Effector CD4-positive, alpha-beta T cell (primary cell): ENCODE data around the gene PBX1.

Source experiments
- DNase-seq: peaks from one replicate; pipeline ENCODE4 v3.0.0-alpha.2; 2020

The PBX1 gene

GRCh38 chr1:164841702-164842465, 282.9 kb downstream of the PBX1 start:
- no peak for DNase-seq

DNA sequence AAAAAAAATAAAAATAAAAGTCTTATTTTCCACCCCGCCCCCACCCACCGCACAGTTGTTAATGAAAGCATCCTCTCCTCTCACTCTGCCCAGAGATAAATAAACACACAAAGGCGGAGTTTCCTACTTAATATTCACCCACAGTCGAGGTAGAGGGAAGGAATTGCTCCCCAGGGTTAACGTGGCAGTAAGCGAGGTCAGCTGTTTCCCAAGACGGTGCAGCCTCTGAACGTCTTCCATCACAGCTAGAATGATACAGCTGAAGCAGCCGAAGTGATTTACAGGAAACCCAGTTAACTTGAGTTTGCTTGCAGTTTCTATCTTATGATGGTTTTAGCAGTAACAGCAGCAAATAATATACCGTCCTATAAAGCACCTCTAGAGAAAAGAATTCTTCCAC, 283.9 kb downstream of the PBX1 start:
- DNase-seq, result no peak

DNA sequence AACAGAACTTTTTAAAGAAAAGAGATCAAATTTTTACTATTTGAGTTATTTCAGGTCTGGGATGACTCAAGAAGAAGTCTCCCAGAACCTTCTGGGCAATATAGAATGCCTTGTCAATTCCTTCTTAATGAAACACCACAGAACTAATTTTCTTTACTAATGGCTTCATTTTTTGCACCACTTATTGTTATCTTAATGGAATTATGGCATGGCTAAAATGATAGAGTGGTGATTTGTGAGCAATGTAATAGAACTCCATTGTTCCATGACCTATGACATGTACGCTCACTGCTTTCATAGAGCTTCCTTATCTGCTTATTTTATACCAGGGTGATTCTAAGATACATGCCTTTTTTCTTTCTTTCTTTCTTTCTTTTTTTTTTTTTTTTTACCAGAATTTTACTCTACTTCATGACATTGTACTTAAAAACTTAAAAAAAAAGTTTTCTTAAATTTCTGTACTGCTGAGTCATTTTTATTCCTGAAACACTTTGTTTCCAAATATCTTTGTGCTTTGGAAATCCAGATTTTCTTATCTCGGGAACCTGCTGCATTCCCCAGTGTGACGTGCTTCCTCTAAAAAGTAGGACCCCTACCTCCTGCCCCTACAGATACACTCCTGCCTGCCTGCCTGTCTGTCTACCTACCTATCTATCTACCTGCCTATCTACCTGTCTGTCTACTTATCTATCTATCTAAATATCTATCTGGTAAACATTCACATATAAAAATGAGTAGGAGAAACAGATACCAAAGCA, 284.9 kb downstream of the PBX1 start:
- no peak for DNase-seq

GRCh38 chr1:164846731-164847691, 288.0 kb downstream of the PBX1 start:
- DNase-seq, result no peak

DNA sequence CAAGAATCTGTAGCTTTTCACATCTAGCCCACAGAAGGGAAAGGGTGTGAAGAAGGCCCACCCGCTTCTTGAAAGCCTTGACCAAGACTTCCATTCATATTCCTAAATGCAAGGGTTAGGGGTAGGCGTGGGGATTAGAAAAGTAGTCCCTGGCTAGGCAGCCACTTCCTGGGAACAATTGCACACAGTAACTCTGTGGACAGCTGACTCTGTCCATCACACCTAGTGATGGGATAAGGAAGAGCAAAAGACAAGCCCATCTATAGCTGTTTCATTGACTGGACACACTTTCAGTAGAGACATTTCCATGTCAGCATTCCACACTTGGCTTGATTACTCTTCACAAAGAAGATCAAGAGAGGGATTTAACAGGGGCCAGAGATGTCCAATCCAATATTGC, 294.2 kb downstream of the PBX1 start:
- no peak for DNase-seq

- no peak for DNase-seq
Observed at GRCh38 chr1:164855716-164856329, 296.8 kb downstream of the PBX1 start.

- DNase-seq, result no peak
Observed at GRCh38 chr1:164856381-164856780, 297.4 kb downstream of the PBX1 start.

GRCh38 chr1:164857439-164857838, 298.5 kb downstream of the PBX1 start:
- no peak for DNase-seq

DNA sequence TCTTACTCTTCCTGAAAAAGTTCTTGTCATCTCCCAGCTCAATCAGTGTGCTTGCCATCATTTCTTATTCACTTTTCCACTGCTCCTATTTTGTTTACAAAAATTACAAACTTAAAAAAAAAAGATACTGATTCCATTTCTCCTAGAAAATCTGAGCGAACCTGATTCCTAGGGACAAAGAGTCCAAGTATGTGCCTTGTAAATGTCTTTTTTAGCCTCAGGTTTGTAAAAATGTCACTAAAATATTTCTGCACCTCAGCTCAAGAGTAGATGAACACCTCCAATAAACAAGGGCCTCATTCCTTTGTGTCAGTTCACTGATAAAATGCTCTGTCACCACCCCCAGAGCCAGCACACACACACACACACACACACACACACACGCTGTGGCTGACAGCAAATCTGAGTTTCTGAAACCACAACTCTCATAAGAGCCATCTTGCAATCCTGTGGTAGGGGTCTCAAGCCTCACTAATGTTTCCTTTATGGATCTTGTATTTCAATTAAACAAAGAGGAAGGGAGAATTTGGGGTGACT, 299.2 kb downstream of the PBX1 start:
- DNase-seq, result no peak

GRCh38 chr1:164861632-164862031, 302.6 kb downstream of the PBX1 start:
- DNase-seq, result no peak

DNA sequence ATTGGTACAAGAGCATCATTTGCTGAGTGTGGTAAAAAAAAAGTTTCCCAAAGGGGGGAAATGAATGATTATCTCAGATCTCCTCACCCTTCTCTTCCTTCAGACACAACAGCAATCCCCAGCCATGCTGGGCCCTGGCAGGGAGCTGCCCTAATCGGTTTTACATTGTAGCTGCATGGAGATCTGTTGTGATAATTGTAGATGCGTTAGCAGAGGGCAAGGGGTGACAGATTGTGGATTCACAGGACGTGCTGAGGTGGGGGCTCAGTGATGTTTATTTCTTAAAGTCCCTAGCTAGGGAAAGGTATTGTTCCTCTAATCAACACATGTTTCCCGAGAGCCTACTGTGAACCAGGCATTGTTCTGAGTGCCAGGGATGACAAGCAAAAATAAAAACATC, 304.1 kb downstream of the PBX1 start:
- no peak for DNase-seq

GRCh38 chr1:164864161-164864560, 305.2 kb downstream of the PBX1 start:
- no peak for DNase-seq

GRCh38 chr1:164865385-164865784, 306.4 kb downstream of the PBX1 start:
- no peak for DNase-seq

- DNase-seq, result no peak
Observed at GRCh38 chr1:164867590-164867989, 308.6 kb downstream of the PBX1 start.

DNA sequence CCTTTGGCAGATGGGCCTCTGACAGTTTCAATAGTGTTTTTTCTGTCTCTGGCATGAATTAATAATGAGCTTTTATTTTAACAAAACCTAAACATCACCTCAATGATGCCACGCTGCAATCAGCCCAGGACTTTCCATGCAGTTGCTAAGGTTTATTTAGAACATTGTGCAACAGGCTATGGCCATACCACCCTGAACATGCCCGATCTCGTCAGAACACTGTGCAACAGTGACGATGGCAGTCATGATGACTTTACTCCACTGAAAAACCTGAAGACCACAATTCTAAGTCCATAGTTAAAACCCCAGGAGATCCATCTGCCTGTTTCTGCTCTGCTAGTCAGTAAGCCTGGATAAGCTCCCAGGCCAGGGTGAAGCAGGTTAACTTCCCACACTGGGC, 310.0 kb downstream of the PBX1 start:
- no peak for DNase-seq

GRCh38 chr1:164875518-164875917, 316.5 kb downstream of the PBX1 start:
- no peak for DNase-seq

GRCh38 chr1:164876398-164877116, 317.6 kb downstream of the PBX1 start:
- no peak for DNase-seq

DNA sequence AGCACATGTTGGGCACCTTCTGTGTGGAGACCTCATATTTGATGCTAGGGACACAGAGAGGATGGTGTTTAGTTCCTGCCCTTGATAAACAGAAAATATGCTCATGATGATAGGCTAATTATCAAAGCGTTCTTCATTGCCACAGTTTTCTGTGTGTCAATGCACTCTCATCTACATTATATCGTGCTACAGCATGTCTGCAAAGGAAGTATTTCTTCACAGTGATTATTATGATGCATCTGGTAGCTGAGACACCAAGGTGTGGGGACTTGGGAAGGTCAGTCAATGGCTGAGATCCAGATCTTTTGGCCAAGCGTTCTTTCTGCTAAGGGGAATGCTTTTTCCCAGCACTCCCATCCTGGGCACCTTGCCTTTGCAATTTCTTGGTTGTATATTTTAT, 321.2 kb downstream of the PBX1 start:
- no peak for DNase-seq

DNA sequence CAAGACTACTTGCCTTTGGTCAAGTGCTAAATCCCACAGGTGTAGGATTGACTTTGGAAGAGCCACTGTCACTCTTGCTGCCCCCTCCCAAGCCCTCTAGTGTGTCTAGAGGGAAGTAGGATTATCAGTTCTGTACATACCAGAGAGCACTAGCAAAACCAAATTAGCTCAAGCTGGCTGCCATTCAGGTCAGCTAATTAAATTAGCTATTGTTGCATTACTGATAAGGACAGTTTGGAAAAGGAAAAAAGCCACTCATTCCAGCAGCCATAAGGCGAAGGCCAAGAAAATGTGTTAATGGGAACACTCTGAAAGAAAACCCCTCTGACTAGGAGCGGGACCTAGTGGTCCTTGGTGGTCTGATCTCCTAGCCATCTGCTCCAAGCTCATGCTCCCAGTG, 321.7 kb downstream of the PBX1 start:
- DNase-seq, result no peak

DNA sequence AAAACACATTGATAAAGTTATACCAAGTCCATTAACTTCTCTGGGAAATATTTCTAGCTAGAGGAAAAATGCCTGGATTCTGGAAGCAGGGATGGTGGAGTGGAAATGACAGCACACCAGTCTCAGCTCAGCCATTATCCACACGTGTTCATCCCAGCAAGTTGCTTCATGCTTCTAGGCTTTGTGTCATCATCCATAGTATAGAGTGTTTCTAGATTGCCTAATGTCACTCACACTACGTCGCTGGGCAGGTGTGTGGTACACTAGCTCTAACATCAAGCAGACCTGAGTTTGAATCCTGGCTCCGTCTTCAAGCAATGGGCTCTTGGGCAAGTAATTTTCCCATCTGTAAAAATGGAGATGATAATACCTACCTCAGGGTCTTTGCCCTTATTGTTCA, 326.3 kb downstream of the PBX1 start:
- DNase-seq, result no peak

DNA sequence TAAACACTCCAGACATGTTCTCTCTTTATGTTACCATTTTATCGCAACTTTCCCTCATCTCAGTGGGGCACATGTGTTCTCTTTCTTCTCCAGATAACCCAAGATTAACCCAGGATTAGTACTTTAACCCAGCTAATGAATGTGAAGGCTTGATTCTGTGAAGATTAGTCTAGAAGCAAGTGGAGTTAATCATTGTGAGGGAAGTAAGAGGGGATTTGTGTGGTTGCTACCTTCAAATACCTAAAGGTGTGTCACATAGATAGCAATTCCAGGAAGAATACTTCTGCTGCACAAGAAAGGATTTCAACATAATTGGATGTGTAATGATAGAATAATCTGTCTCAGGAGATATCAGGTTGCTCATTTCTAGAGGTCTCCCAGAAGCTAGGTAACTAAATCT, 327.1 kb downstream of the PBX1 start:
- DNase-seq, result no peak

- no peak for DNase-seq
Observed at GRCh38 chr1:164891615-164892014, 332.6 kb downstream of the PBX1 start.
